ENCODE results near the gene TRPM4.
"Not testable (repeated sequence)": the region's sequence is repeated elsewhere in the genome, so short reads cannot be mapped to it uniquely, and the experiment has no call there.

The TRPM4 gene

GRCh38 chr19:49151267-49152118, 6.1 kb upstream of the TRPM4 start:
- DNase-seq = no peak

DNA sequence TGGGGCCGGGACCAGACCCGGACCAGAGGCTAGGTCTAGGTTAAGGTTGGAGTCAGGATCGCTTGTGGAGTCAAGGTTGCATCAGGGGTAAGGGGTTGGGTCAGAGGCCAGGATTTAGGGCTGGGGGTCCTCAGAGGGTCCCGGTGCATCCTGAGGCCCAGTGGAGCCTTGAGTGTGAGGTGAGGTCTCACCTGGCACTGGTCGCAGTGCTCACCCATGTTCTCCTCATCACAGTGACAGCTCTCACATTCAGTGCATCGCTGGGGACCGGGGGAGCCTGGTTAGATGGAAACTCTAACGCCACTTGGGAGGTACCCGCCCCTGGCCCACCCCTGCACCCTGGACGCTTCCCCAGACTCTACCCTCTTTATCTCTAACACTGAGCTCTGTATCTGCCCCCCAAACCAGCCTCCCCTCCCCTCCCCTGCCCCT, 5.5 kb upstream of the TRPM4 start:
- no peak for DNase-seq

DNA sequence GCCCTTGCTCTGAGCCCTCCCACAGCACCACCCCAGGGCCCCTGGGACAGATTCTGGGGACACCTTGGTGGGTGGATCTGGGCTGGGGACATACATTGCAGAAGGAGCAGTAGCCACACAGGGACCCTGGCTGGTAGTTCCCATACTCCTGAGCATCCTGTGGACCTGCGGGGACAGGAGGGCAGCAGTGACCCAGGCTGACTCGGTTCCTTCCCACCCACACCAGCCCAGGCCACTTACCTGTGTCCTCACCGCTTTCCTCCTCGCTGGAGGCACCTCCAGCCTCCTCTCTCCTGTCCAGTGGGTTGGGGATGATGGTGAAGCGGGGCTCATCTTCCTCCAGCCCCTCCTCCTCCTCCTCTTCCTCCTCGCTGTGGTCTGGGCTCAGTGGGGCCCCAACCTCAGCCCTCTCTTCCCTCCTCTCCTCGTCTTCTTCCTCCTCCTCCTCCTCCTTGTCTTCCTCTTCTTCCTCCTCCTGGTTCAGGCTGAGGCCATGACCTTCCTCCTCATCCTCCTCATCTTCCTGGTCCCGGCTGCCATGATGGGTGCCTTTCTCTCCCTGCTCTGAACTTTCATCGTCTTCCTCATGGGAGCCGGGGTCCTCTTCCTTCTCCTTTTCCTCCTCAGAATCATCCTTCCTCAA, 4.3 kb upstream of the TRPM4 start:
- no peak for DNase-seq

- no peak for DNase-seq
These were observed 3.3 kb upstream of the TRPM4 start for GRCh38 chr19:49154279-49154678.

GRCh38 chr19:49155005-49155819, 2.4 kb upstream of the TRPM4 start, which contains the start of gene HRC:
TSS of gene HRC (minus strand) at chr19:49155396. CDS start at chr19:49155237, 159 bp downstream.
- no peak for DNase-seq

DNA sequence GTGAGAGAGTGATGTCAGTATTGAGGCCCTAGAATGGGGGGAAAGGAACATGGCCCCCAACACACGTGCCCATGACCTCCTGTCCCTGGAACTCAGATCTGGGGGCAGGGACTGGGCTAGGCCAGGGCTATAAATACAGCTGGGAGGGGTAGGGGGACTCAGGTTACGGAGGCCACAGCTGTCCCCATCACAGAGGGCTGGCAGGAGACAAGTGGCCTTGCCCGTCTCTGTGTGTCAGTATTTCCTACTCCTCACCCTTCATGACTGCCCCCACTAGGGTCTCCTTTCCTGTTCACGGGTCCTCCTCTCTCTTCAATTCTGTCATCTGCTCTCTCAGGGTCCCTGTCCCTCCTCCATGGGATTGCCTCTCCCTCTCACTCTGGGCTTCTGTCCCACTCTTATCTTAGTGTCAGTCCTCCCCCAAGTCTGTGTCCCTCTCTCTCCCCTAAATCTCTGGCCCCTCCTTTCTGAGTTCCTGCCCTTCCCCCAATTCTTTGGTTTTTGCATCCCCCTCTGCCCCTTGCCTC, 1.7 kb upstream of the TRPM4 start:
- no peak for DNase-seq

DNA sequence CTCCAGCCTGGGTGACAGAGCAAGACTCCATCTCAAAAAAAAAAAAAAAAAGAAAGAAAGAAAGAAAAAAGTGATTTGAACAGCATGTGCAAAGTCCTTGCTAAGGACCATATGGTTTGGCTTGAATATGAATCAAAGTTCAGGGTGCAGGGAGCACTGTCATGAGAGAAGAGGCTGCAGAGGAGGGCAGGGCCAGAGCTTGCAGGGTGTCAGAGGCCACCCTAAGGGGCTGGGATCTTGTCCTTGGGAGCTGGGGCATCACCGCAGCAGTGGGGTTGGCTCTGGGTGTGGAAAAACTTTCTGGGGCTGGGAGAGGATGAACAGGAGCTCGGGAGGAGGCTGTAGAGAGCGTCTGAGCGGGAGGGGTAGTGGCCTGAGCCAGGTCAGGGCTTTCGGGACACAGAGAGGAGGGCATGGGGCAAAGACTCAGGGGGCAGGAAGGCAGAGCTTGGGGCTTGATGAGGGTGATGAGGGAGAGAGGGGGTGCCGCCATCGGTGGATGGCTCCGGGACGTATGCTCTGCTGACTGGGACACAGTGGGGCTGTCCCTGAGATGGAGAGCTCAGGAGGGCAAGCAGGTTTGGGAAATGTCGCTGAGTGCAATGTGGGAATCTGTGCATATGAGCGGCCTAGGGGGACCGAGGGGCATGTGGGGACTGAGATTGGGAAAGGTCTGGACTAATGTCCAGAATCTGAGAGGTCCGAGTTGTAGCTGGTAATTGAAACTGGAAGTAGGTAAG, 3.0 kb downstream of the TRPM4 start:
- DNase-seq = no peak

- DNase-seq = no peak
These were observed 4.4 kb downstream of the TRPM4 start for GRCh38 chr19:49161987-49162386.

DNA sequence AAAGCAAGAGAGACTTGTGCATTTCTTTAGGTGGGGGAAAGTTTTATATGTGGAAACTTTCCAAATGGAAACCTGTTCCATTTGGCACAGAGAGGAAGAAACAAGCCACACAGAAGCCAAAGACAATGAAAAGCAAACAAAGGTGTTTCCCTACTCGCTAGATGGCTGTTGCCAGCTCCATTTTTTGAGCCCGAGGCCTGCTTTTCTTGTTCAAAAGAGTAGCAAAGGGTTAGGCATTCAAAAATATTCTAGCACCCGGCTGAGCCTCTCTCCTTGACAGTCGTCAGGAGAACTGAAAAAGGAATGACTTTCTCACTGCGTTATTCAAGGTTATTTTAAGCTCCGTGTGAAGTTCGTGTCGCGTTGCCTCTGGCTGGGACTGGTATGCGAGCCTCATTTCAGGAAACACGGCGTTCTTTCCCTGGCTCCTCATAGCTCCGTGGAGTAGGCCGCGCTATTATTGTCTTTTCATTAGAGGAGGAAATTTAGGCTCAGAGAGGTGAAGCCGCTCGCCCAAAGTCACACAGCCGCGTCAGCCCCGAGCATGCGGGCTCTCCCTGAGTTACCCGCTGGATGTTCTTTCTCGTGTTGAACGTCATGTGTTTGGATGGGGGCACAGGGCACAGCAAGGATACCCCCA, 7.6 kb downstream of the TRPM4 start:
- DNase-seq = peak; percentile 56

GRCh38 chr19:49165865-49166301, 8.3 kb downstream of the TRPM4 start:
- no peak for DNase-seq

- no peak for DNase-seq
These were observed 10.3 kb downstream of the TRPM4 start for GRCh38 chr19:49167857-49168409.

DNA sequence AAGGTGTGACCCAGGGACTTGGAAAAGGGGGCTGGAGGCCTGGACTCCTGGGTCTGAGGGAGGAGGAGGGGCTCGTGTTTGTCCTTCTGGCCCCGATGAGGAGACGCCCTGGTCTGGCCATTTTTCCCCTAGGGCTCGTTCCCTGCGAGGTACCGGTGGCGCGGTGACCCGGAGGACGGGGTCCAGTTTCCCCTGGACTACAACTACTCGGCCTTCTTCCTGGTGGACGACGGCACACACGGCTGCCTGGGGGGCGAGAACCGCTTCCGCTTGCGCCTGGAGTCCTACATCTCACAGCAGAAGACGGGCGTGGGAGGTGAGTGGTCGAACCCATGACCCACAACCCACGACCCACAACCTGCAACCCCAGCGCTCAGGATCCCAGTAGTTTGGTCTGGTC, 10.8 kb downstream of the TRPM4 start:
- no peak for DNase-seq

DNA sequence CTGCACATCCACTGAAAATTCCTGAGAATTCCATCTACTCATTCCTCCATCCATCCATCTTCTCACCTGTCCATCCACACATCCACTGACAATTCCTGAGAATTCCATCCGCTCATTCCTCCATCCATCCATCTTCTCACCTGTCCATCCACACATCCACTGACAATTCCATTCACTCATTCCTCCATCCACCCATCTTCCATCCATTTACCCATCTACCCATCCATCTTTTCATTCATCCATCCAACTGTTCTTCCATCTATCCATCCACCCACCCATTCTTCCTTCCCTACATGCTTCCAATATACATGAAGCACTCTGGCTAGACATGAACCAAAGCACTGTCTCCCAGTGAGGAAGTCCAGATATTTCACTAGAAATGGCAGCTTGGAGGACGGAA, 15.6 kb downstream of the TRPM4 start:
- no peak for DNase-seq

DNA sequence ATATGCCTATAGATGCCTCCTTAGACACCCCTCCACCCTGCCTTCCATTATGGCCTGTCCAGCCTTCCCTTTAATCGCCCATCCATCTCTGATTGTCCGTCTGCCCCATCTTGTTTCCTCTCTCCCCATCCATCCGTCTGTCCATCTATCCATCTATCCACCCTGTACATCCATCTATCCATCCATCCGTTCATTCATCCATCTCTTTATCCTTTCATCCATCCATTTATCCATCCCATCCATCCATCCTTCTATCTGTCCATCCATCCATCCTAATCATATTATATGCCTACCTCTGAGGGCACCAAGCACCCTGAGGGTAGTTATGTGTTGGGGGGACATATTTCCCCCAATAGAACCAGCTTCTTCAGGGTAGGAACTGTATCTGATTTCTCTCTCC, 23.1 kb downstream of the TRPM4 start:
- DNase-seq = no peak

DNA sequence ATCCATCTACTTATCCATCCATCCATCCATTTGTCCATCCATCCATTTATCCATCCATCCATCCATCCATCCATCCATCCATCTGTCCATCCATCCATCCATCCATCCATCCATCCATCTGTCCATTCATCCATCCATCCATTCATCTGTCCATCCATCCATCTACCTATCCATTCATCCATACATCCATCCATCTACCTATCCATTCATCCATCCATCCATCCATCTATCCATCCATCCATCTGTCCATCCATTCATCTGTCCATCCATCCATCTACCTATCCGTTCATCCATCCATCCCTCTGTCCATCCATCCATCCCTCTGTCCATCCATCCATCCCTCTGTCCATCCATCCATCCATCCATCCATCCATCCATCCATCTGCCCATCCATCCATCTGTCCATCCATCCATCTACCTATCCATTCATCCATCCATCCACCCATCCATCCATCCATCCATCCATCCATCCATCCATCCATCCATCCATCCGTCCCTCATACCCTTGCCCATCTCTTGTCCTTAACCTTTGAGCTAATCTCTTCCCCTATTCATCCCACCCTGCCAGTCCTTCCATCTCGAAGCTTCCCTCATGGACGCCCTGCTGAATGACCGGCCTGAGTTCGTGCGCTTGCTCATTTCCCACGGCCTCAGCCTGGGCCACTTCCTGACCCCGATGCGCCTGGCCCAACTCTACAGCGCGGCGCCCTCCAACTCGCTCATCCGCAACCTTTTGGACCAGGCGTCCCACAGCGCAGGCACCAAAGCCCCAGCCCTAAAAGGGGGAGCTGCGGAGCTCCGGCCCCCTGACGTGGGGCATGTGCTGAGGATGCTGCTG, 24.6 kb downstream of the TRPM4 start:
- not testable (repeated sequence) for DNase-seq

- no peak for DNase-seq
These were observed 25.3 kb downstream of the TRPM4 start for GRCh38 chr19:49182848-49183375.

DNA sequence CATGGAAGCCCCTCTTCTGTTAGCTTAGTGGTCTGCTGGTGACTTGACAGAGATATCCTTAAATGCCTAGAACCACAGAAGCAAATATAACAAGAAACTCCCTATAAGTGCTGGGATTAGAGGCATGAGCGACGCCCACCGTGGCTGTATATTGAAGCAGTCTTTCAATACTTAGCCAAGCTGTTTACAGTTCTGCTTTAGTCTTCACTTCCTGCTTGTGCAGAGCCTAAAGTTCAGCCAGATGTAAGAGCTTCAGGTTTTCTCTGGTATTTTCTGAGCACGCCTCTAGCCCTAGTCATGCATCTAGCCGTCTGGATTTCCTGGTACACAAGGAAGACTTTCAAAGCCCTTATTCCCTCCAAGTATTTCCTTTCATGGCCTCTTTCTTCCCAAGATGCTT, 28.5 kb downstream of the TRPM4 start:
- no peak for DNase-seq

GRCh38 chr19:49188626-49189200, 31.1 kb downstream of the TRPM4 start:
- DNase-seq = no peak

DNA sequence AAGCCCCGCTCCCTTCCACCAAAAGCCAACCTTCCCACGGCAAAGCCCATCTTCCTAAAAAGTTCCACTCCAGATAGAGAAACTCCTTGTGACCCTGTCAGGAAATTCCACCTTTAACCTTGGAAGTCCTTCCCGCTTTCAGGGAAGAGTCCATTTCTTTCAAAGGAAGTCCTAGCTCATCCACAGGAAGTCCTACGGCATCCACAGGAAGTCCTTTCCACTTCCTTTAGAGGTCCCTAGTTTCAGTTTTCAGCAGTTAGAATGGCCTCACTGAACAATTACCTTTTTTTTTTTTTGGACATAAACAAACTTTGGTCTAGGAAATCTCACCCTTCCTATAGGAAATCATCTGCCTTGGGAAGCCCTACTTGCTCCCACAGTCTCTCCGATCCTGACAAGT, 31.7 kb downstream of the TRPM4 start:
- DNase-seq = no peak

DNA sequence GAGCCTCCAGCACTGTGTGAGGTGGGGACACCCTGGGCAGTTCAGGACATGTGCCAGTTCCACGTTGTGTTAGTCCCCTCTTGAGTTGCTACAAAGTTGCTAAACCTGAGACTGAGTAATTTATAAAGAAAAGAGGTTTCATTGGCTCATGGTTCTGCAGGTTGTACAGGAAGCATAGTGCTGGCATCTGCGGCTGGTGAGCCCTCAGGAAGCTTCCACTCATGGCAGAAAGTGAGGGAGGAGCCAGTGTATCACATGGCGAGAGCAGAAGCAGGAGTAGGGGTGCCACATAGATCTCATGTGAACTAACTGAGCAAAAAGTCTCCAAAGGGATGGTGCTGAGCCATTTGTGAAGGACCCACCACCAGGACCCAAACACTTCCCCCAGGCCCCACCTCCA, 33.2 kb downstream of the TRPM4 start:
- DNase-seq = no peak

Measured in fibroblast of skin of back (primary cell).